Neural cell (in vitro differentiated cells): ENCODE measurements around the gene GNG7. TPM values are rescaled to one million over a fixed set of nuclear protein-coding genes. Genes with fewer than 3 reads are reported as not detected.

Experiments used
- H2AFZ ChIP-seq: fragments of 200-600, 300-800 bp; sonication (generic), shearing (Covaris generic); 2 replicates; pipeline ENCODE4 v1.6.0; 2014; ENCODE audit warnings: low read depth, mild to moderate bottlenecking, antibody characterized with exemption, low read length, moderate library complexity
- H3F3A ChIP-seq: fragments of 200-600 bp; shearing (Covaris generic); 2 replicates; pipeline ENCODE4 v1.6.1; 2016; ENCODE audit warnings: mild to moderate bottlenecking, moderate library complexity, mixed read lengths, antibody characterized with exemption, low read length; ENCODE audit not compliant: insufficient read depth, poor library complexity, severe bottlenecking
- H3K27ac ChIP-seq: fragments of 200-600, 300-800 bp; sonication (generic), shearing (Covaris generic); 2 replicates; pipeline ENCODE4 v1.5.1; 2014; ENCODE audit warnings: mild to moderate bottlenecking, low read length, moderate library complexity
- H3K27me3 ChIP-seq: fragments of 300-800, 200-600 bp; sonication (generic), shearing (Covaris generic); 2 replicates; pipeline ENCODE4 v1.6.0; 2014; ENCODE audit warnings: mild to moderate bottlenecking, low read depth, low read length, moderate library complexity; ENCODE audit not compliant: insufficient read depth
- H3K36me3 ChIP-seq: fragments of 300-800, 200-600 bp; sonication (generic), shearing (Covaris generic); 2 replicates; pipeline ENCODE4 v1.5.1; 2014; ENCODE audit warnings: mild to moderate bottlenecking, antibody characterized with exemption, low read length, moderate library complexity; ENCODE audit not compliant: insufficient read depth
- H3K4me2 ChIP-seq: fragments of 300-800, 200-600 bp; sonication (generic), shearing (Covaris generic); 2 replicates; pipeline ENCODE4 v1.6.0; 2014; ENCODE audit warnings: mild to moderate bottlenecking, low read length
- H3K4me3 ChIP-seq: fragments of 300-800, 200-600 bp; sonication (generic), shearing (Covaris generic); 2 replicates; pipeline ENCODE4 v1.5.1; 2014; ENCODE audit warnings: mild to moderate bottlenecking, low read length, moderate library complexity
- H3K79me2 ChIP-seq: fragments of 200-600 bp; shearing (Covaris generic); replicated peaks from 2 replicates; pipeline ENCODE4 v1.6.0; 2014; ENCODE audit warnings: mild to moderate bottlenecking, low read length, moderate library complexity; ENCODE audit not compliant: insufficient read depth
- H3K9ac ChIP-seq: fragments of 300-800, 200-600 bp; sonication (generic), shearing (Covaris generic); 2 replicates; pipeline ENCODE4 v1.6.1; 2016; ENCODE audit warnings: mild to moderate bottlenecking, low read length, mixed read lengths
- H3K9me2 ChIP-seq: fragments of 200-600 bp; shearing (Covaris generic); 2 replicates; pipeline ENCODE4 v1.6.1; 2016; ENCODE audit warnings: mild to moderate bottlenecking, low read length, mixed read lengths; ENCODE audit not compliant: insufficient read depth
- H3K9me3 ChIP-seq: fragments of 200-600, 300-800 bp; sonication (generic), shearing (Covaris generic); 2 replicates; pipeline ENCODE4 v1.6.1; 2016; ENCODE audit warnings: mild to moderate bottlenecking, mixed run types, low read length, moderate library complexity, mixed read lengths
- H4K20me1 ChIP-seq: fragments of 200-600 bp; shearing (Covaris generic); 2 replicates; pipeline ENCODE4 v1.6.1; 2016; ENCODE audit warnings: mild to moderate bottlenecking, mixed run types; ENCODE audit not compliant: insufficient read depth
- EP300 ChIP-seq: fragments of 450-650 bp; conservative IDR thresholded peaks from 2 replicates; pipeline ENCODE4 v1.6.1; 2014; ENCODE audit warnings: antibody characterized with exemption, mild to moderate bottlenecking, moderate library complexity; ENCODE audit not compliant: poor library complexity, severe bottlenecking
- EZH2 ChIP-seq: fragments of 200-600, 300-800 bp; shearing (Covaris generic), sonication (generic); IDR thresholded peaks from 2 replicates; pipeline ENCODE4 v1.6.1; 2014; ENCODE audit warnings: antibody characterized with exemption, low read length, borderline replicate concordance, mild to moderate bottlenecking; ENCODE audit not compliant: insufficient read depth, poor library complexity, severe bottlenecking
- MXI1 ChIP-seq: fragments of 450-650 bp; conservative IDR thresholded peaks from 2 replicates; pipeline ENCODE4 v1.6.1; 2014; ENCODE audit warnings: antibody characterized with exemption, mild to moderate bottlenecking; ENCODE audit not compliant: poor library complexity, severe bottlenecking
- POLR2AphosphoS5 ChIP-seq: IDR thresholded peaks from 2 replicates; pipeline ENCODE4 v1.6.1; 2012
- RAD21 ChIP-seq: fragments of 450-650 bp; conservative IDR thresholded peaks from 2 replicates; pipeline ENCODE4 v1.6.1; 2014; ENCODE audit warnings: antibody characterized with exemption, mild to moderate bottlenecking, moderate library complexity
- SMC3 ChIP-seq: fragments of 450-650 bp; conservative IDR thresholded peaks from 2 replicates; pipeline ENCODE4 v1.6.1; 2014; ENCODE audit warnings: antibody characterized with exemption, mild to moderate bottlenecking, moderate library complexity; ENCODE audit not compliant: poor library complexity
- TAF1 ChIP-seq: IDR thresholded peaks from 2 replicates; pipeline ENCODE4 v1.6.1; 2012; ENCODE audit warnings: low read depth
- polyA plus RNA-seq: library from polyadenylated mRNA; depleted of rRNA; stranded (reverse); fragments of >200 nt; gene quantifications from 2 replicates; pipeline ENCODE4 v1.2.3, GENCODE V29; 2014
- TF ChIP-seq, protein P1 (sequence below): IDR thresholded peaks from 2 replicates; pipeline ENCODE4 v1.6.1; 2012; ENCODE audit warnings: borderline replicate concordance
- TF ChIP-seq, protein P2 (sequence below): fragments of 450-650 bp; IDR thresholded peaks from 2 replicates; pipeline ENCODE4 v1.5.1; 2014; ENCODE audit warnings: antibody characterized with exemption, mild to moderate bottlenecking, moderate library complexity; ENCODE audit not compliant: poor library complexity, severe bottlenecking

GNG7 gene
- polyA plus RNA-seq, 1 donor from 2014 or later: 3.0 TPM

DNA sequence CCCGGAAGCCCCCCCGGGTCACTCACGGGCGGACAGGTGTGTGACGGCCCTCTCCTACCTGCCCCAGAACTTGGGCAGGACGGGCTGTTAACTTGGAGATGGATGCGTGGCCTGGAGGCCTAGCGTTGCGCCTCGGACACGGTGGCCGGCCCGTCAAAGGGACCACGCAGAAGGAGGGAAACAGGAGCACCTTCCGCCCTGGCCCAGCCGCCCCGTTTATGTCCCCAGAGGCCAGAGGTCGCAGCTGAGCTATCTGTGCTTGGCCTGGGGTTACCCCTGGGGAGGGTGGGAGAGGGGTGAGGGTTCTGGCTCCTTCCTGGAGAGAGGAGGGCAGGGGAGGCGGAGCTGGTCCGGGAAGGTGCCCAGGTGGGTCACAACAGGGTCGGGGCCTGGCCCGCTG is 190.9 kb downstream of the GNG7 start:
- H3K27me3 ChIP-seq: no peaks in the 10 kb centered on the region
- no peaks in the 10 kb centered on the region for H3K9me2 ChIP-seq
- H4K20me1 ChIP-seq: no peaks in the 10 kb centered on the region
- no peak overlapping the region for H3K27ac ChIP-seq
- no peak overlapping the region for H3K4me2 ChIP-seq
- H2AFZ ChIP-seq: no peak overlapping the region
- no peak for TF ChIP-seq EZH2
- TF ChIP-seq SMC3: no peak
- no peaks in the 10 kb centered on the region for H3K36me3 ChIP-seq
- H3K9me3 ChIP-seq: no peaks in the 10 kb centered on the region
- H3F3A ChIP-seq: no peaks in the 10 kb centered on the region
- H3K9ac ChIP-seq: no peak overlapping the region
- H3K4me3 ChIP-seq: no peak overlapping the region
- no peaks in the 10 kb centered on the region for H3K79me2 ChIP-seq

DNA sequence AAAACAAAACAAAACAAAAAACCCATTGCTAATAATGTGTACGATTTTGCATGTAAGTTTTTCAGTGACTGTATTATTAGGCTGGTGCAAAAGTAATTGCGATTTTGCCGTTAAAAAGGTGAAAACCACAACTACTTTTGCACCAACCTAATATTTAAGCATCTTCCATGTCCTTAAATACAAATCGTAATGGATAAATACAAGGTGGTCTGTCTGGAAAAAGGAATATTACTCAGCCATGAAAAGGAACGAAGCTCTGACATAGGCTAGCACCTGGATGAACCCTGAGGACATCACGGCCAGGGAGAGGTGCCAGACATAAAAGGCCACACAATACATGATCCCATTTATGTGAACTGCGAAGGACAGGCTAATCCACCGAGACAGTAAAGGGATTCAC is 193.4 kb downstream of the GNG7 start:
- Histone ChIP-seq H3F3A (no peaks in the 10 kb centered on the region), H3K9ac (no peak overlapping the region), H3K4me2 (no peak overlapping the region), H3K27ac (no peak overlapping the region), H3K79me2 (no peaks in the 10 kb centered on the region), H3K27me3 (no peaks in the 10 kb centered on the region), H3K36me3 (no peaks in the 10 kb centered on the region), H3K9me3 (no peaks in the 10 kb centered on the region), H4K20me1 (no peaks in the 10 kb centered on the region), H3K4me3 (no peak overlapping the region), H2AFZ (no peak overlapping the region), H3K9me2 (no peaks in the 10 kb centered on the region)
- no peak for TF ChIP-seq RAD21
- no peak for TF ChIP-seq SMC3
- no peak for TF ChIP-seq EZH2
- no peak for TF ChIP-seq POLR2AphosphoS5
- TF ChIP-seq, protein P1, sequence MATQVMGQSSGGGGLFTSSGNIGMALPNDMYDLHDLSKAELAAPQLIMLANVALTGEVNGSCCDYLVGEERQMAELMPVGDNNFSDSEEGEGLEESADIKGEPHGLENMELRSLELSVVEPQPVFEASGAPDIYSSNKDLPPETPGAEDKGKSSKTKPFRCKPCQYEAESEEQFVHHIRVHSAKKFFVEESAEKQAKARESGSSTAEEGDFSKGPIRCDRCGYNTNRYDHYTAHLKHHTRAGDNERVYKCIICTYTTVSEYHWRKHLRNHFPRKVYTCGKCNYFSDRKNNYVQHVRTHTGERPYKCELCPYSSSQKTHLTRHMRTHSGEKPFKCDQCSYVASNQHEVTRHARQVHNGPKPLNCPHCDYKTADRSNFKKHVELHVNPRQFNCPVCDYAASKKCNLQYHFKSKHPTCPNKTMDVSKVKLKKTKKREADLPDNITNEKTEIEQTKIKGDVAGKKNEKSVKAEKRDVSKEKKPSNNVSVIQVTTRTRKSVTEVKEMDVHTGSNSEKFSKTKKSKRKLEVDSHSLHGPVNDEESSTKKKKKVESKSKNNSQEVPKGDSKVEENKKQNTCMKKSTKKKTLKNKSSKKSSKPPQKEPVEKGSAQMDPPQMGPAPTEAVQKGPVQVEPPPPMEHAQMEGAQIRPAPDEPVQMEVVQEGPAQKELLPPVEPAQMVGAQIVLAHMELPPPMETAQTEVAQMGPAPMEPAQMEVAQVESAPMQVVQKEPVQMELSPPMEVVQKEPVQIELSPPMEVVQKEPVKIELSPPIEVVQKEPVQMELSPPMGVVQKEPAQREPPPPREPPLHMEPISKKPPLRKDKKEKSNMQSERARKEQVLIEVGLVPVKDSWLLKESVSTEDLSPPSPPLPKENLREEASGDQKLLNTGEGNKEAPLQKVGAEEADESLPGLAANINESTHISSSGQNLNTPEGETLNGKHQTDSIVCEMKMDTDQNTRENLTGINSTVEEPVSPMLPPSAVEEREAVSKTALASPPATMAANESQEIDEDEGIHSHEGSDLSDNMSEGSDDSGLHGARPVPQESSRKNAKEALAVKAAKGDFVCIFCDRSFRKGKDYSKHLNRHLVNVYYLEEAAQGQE: no peak
- TF ChIP-seq MXI1: no peak
- TF ChIP-seq TAF1: no peak
- TF ChIP-seq, protein P2, sequence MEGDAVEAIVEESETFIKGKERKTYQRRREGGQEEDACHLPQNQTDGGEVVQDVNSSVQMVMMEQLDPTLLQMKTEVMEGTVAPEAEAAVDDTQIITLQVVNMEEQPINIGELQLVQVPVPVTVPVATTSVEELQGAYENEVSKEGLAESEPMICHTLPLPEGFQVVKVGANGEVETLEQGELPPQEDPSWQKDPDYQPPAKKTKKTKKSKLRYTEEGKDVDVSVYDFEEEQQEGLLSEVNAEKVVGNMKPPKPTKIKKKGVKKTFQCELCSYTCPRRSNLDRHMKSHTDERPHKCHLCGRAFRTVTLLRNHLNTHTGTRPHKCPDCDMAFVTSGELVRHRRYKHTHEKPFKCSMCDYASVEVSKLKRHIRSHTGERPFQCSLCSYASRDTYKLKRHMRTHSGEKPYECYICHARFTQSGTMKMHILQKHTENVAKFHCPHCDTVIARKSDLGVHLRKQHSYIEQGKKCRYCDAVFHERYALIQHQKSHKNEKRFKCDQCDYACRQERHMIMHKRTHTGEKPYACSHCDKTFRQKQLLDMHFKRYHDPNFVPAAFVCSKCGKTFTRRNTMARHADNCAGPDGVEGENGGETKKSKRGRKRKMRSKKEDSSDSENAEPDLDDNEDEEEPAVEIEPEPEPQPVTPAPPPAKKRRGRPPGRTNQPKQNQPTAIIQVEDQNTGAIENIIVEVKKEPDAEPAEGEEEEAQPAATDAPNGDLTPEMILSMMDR: no peak
- no peak for TF ChIP-seq EP300

DNA sequence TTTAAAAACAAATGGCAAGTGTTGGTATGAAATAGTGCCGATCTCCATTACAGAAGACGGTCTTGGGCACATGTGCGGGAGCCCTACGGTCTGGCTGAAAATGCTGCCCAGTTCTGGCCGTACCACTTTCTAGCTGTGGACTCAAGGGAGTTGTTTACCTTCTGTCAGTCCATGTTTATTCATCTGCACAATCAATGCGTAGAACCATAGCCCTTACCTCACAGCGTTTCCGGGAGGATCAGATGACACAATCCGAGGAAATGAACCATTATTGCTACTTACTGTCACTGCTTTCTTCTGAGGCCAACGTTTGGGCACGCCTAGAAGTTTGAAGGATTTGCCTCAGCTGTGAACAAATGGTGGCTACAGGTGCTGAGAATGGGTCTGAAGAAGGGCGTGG is 195.4 kb downstream of the GNG7 start:
- TF ChIP-seq MXI1 (no peak), EZH2 (no peak), TAF1 (no peak), EP300 (no peak), POLR2AphosphoS5 (no peak), SMC3 (no peak), RAD21 (no peak)
- TF ChIP-seq, protein P2: no peak
- TF ChIP-seq, protein P1: no peak
- H3K9me3 ChIP-seq: no peaks in the 10 kb centered on the region
- H3K27me3 ChIP-seq: no peaks in the 10 kb centered on the region
- no peaks in the 10 kb centered on the region for H3K79me2 ChIP-seq
- no peaks in the 10 kb centered on the region for H4K20me1 ChIP-seq
- H3K27ac ChIP-seq: no peak overlapping the region
- H3K9ac ChIP-seq: no peak overlapping the region
- H3K4me3 ChIP-seq: no peak overlapping the region
- H2AFZ ChIP-seq: no peak overlapping the region
- no peaks in the 10 kb centered on the region for H3K9me2 ChIP-seq
- H3F3A ChIP-seq: no peaks in the 10 kb centered on the region
- no peak overlapping the region for H3K4me2 ChIP-seq
- no peaks in the 10 kb centered on the region for H3K36me3 ChIP-seq
